ENCODE measurements around the gene DUSP8.

The DUSP8 gene

DNA sequence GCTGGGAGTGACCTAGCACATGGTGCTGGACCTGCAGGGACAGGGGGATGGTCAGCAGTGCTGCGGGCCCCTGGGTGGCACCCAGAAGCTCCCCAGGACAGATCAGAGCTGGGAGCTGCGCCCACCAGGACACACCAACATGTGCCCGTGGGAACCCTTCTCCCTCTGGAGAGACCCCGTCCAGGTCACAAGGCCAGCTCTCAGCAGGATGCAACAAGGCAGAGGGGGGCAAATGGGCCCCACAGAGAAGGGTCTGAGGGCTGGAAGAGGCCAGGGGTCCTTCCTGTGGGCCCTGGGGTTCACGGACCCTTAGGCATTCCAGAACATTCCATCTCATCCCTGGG is 6.2 kb downstream of the DUSP8 start:
- Histone ChIP-seq H3K27ac (ENCODE audit: low read length) (no peak overlapping the region), H3K36me3 (replicated peaks; ENCODE audit: low read depth, low read length) (no peaks in the 10 kb centered on the region), H4K20me1 (ENCODE audit: insufficient read depth, low read length) (peaks cover 25% of the 10 kb centered on the region), H3K4me2 (ENCODE audit: low read length) (no peak overlapping the region), H3K9me3 (ENCODE audit: insufficient read depth, low read length) (no peaks in the 10 kb centered on the region), H3K79me2 (ENCODE audit: low read length) (no peaks in the 10 kb centered on the region), H3K4me3 (ENCODE audit: low read length) (no peak overlapping the region), H3K4me1 (ENCODE audit: low read length) (peaks cover 3% of the 10 kb centered on the region; the same call in 1 of the 2 replicates), H2AFZ (ENCODE audit: low read depth, low read length) (no peak overlapping the region), H3K9ac (ENCODE audit: low read length) (no peak overlapping the region), H3K27me3 (ENCODE audit: low read depth, low read length) (no peaks in the 10 kb centered on the region)
- TF ChIP-seq, protein P1, sequence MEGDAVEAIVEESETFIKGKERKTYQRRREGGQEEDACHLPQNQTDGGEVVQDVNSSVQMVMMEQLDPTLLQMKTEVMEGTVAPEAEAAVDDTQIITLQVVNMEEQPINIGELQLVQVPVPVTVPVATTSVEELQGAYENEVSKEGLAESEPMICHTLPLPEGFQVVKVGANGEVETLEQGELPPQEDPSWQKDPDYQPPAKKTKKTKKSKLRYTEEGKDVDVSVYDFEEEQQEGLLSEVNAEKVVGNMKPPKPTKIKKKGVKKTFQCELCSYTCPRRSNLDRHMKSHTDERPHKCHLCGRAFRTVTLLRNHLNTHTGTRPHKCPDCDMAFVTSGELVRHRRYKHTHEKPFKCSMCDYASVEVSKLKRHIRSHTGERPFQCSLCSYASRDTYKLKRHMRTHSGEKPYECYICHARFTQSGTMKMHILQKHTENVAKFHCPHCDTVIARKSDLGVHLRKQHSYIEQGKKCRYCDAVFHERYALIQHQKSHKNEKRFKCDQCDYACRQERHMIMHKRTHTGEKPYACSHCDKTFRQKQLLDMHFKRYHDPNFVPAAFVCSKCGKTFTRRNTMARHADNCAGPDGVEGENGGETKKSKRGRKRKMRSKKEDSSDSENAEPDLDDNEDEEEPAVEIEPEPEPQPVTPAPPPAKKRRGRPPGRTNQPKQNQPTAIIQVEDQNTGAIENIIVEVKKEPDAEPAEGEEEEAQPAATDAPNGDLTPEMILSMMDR (IDR thresholded peaks at IDR 0.05; ENCODE audit: low read depth, low read length) = no peak
- TF ChIP-seq EZH2phosphoT487 (IDR thresholded peaks at IDR 0.05; ENCODE audit: low read depth) = no peak

- H3K4me2 ChIP-seq (ENCODE audit: low read length) = no peak overlapping the region
- no peaks in the 10 kb centered on the region for H3K79me2 ChIP-seq (ENCODE audit: low read length)
- peaks cover 22% of the 10 kb centered on the region for H4K20me1 ChIP-seq (ENCODE audit: insufficient read depth, low read length)
- H3K4me1 ChIP-seq (ENCODE audit: low read length) = no peaks in the 10 kb centered on the region
- H3K36me3 ChIP-seq (replicated peaks; ENCODE audit: low read depth, low read length) = no peaks in the 10 kb centered on the region
- no peaks in the 10 kb centered on the region for H3K9me3 ChIP-seq (ENCODE audit: insufficient read depth, low read length)
- no peak overlapping the region for H3K27ac ChIP-seq (ENCODE audit: low read length)
- H3K27me3 ChIP-seq (ENCODE audit: low read depth, low read length) = no peaks in the 10 kb centered on the region
- H3K4me3 ChIP-seq (ENCODE audit: low read length) = no peak overlapping the region
- no peak overlapping the region for H3K9ac ChIP-seq (ENCODE audit: low read length)
- H2AFZ ChIP-seq (ENCODE audit: low read depth, low read length) = no peak overlapping the region
- TF ChIP-seq, protein P1 (IDR thresholded peaks at IDR 0.05; ENCODE audit: low read depth, low read length) = no peak
- no peak for TF ChIP-seq EZH2phosphoT487 (IDR thresholded peaks at IDR 0.05; ENCODE audit: low read depth)
Measured at GRCh38 chr11:1565173-1565903, 6.7 kb downstream of the DUSP8 start.

DNA sequence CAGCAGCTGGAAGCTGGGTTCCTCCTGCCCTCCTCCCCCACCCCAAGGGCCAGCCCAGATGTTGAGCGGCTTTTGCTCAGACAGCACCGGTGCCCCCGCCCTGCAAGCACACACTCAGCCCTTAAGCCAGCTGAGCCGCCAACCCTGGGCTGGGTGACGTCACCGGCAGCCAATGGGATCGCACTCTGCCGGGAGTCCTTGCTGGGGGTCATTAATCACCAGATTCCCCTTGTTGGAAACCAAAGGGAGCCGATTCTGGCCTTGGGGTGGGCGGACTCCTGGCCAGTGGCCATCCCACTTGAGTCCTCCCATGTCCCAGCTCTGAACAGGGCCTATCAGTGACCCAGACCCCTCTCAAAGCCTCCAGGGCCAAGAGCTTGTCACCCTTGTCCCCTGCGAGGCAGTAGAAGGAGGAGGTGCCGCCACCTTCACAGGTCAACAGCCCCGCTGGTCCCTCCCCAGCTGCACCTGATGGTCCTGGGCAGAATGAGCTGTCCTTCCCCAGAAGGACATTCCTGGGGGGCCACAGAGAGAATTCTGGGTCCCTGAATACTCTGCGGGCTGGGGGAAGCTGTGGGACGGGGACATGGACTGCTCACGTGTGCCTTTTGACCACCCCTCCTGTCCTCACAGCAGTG is 7.4 kb downstream of the DUSP8 start:
- no peak overlapping the region for H3K4me2 ChIP-seq (ENCODE audit: low read length)
- no peaks in the 10 kb centered on the region for H3K27me3 ChIP-seq (ENCODE audit: low read depth, low read length)
- no peaks in the 10 kb centered on the region for H3K79me2 ChIP-seq (ENCODE audit: low read length)
- no peaks in the 10 kb centered on the region for H3K9me3 ChIP-seq (ENCODE audit: insufficient read depth, low read length)
- TF ChIP-seq EZH2phosphoT487 (IDR thresholded peaks at IDR 0.05; ENCODE audit: low read depth) = no peak
- TF ChIP-seq, protein P1 (IDR thresholded peaks at IDR 0.05; ENCODE audit: low read depth, low read length) = no peak
- no peak overlapping the region for H3K4me3 ChIP-seq (ENCODE audit: low read length)
- H4K20me1 ChIP-seq (ENCODE audit: insufficient read depth, low read length) = peaks cover 20% of the 10 kb centered on the region
- H3K27ac ChIP-seq (ENCODE audit: low read length) = no peak overlapping the region
- H3K36me3 ChIP-seq (replicated peaks; ENCODE audit: low read depth, low read length) = no peaks in the 10 kb centered on the region
- no peak overlapping the region for H2AFZ ChIP-seq (ENCODE audit: low read depth, low read length)
- no peak overlapping the region for H3K9ac ChIP-seq (ENCODE audit: low read length)
- peaks cover 2% of the 10 kb centered on the region for H3K4me1 ChIP-seq (ENCODE audit: low read length)

DNA sequence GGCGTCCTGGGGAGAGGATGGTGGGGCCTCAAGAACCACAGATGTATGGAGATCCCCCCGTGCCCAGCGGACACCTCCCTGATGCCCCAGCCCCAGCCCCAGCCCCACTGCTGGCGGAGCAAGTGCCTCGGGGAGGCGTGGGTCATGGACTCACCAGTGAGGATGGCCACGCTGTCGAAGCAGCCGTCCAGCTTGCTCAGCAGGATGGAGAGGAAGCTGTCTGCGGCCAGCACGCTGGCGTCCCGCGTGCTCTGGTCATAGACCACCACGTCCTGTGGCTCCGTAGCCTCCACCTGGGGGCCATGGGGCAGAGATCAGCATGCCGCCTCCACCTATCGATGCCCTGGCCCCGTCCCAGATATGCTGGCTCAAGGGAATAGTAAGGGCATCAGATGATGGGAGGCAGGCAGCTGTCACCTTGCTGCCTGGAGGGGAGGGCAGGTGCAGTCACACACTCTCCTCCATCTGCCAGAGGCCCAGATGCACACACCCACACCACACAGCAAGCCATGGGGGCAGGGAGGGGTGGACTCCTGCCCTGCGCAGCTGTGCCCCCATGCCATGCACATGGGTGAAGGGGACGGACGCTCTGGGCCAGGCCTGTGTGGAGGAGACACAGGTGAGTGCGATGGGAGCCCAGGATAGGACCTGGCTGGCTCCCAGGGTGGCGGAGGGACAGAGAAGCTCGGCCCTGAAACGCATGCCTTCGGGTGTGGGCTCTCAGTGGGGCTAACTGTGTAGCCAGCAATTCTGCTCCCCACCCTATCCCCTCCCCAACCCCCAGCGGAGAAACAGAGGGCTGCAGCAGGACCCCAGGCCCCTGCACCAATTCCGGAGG is 8.2 kb downstream of the DUSP8 start:
- no peak overlapping the region for H2AFZ ChIP-seq (ENCODE audit: low read depth, low read length)
- no peaks in the 10 kb centered on the region for H3K27me3 ChIP-seq (ENCODE audit: low read depth, low read length)
- H3K9me3 ChIP-seq (ENCODE audit: insufficient read depth, low read length) = no peaks in the 10 kb centered on the region
- peaks cover 9% of the 10 kb centered on the region for H3K4me1 ChIP-seq (ENCODE audit: low read length)
- no peak overlapping the region for H3K27ac ChIP-seq (ENCODE audit: low read length)
- H3K4me3 ChIP-seq (ENCODE audit: low read length) = no peak overlapping the region
- no peak overlapping the region for H3K9ac ChIP-seq (ENCODE audit: low read length)
- no peak overlapping the region for H3K4me2 ChIP-seq (ENCODE audit: low read length)
- no peaks in the 10 kb centered on the region for H3K79me2 ChIP-seq (ENCODE audit: low read length)
- H4K20me1 ChIP-seq (ENCODE audit: insufficient read depth, low read length) = peaks cover 16% of the 10 kb centered on the region
- no peaks in the 10 kb centered on the region for H3K36me3 ChIP-seq (replicated peaks; ENCODE audit: low read depth, low read length)
- TF ChIP-seq EZH2phosphoT487 (IDR thresholded peaks at IDR 0.05; ENCODE audit: low read depth) = no peak

Measured in OCI-LY3 (cell line).